Gastroesophageal sphincter (tissue), 4 donors: ENCODE data around the gene PAM16. TPM values are rescaled to one million over a fixed set of nuclear protein-coding genes. Genes with fewer than 3 reads are reported as not detected.
A peak's percentile ranks its signal among the peaks of the same experiment; 100 is the strongest.

Experiments
- ATAC-seq: fragments of 150-250 bp; one replicate; pipeline ENCODE4 v1.9.1; 2016; ENCODE audit warnings: mild to moderate bottlenecking, moderate library complexity
- H3K27ac ChIP-seq, 4 donors: fragments of 200-600 bp; sonication (generic) in 3 of 4; 1 replicate in 3 of 4; 2 replicates in 1 of 4; pipeline ENCODE4 v1.5.1; 2016 to 2019
- H3K27me3 ChIP-seq: fragments of 200-600 bp; sonication (generic); one replicate; pipeline ENCODE4 v1.5.1; 2019
- H3K36me3 ChIP-seq, 2 donors: fragments of 200-600 bp; sonication (generic); one replicate each; pipeline ENCODE4 v1.5.1; 2019; ENCODE audit warnings: control low read depth in 1 of 2
- H3K4me1 ChIP-seq, 3 donors: fragments of 200-600 bp; sonication (generic); 1 replicate in 2 of 3; 2 replicates in 1 of 3; pipeline ENCODE4 v1.5.1; 2016 to 2019; ENCODE audit warnings: control low read depth in 2 of 3
- H3K4me3 ChIP-seq, 2 donors: fragments of 200-600 bp; sonication (generic); one replicate each; pipeline ENCODE4 v1.5.1; 2019; ENCODE audit warnings: mild to moderate bottlenecking in 1 of 2, moderate library complexity in 1 of 2
- H3K9me3 ChIP-seq, 3 donors: fragments of 200-600 bp; sonication (generic); one replicate each; pipeline ENCODE4 v1.5.1; 2017 to 2019; ENCODE audit warnings: control low read depth in 2 of 3
- CTCF ChIP-seq, 4 experiments: fragments of 200-600 bp in 2 of 4; fragments of 450-650 bp in 2 of 4; sonication (generic) in 1 of 4; IDR thresholded peaks; one replicate each; pipeline ENCODE4 v1.5.1; 2017 to 2019; ENCODE audit warnings: antibody characterized with exemption in 4 of 4, mild to moderate bottlenecking in 2 of 4, moderate library complexity in 2 of 4
- EP300 ChIP-seq: sonication (generic); formaldehyde crosslinking; IDR thresholded peaks from one replicate; pipeline ENCODE4 v1.6.1; 2017; ENCODE audit warnings: antibody characterized with exemption, mild to moderate bottlenecking
- POLR2A ChIP-seq, 2 donors: fragments of 450-650 bp; IDR thresholded peaks; one replicate each; pipeline ENCODE4 v1.6.1; 2017; ENCODE audit warnings: antibody characterized with exemption in 2 of 2, mild to moderate bottlenecking in 2 of 2, moderate library complexity in 1 of 2
- POLR2AphosphoS5 ChIP-seq: sonication (generic); formaldehyde crosslinking; IDR thresholded peaks from one replicate; pipeline ENCODE4 v1.6.1; 2017; ENCODE audit warnings: antibody characterized with exemption
- WGBS, 2 donors: methylation state at CpG; one replicate each; pipeline ENCODE4 v1.1.5; 2018; ENCODE audit warnings: low coverage in 1 of 2; 5-methylcytosine and 5-hydroxymethylcytosine counted together
- total RNA-seq, 4 donors: library from RNA; depleted of rRNA; stranded (reverse); fragments of >200 nt; gene quantifications; one replicate each; pipeline ENCODE4 v1.1.0, GENCODE V29; 2016

The PAM16 gene
- total RNA-seq, 4 donors from 2014 or later, result 26.0 to 37.3 (median 34.7) TPM

DNA sequence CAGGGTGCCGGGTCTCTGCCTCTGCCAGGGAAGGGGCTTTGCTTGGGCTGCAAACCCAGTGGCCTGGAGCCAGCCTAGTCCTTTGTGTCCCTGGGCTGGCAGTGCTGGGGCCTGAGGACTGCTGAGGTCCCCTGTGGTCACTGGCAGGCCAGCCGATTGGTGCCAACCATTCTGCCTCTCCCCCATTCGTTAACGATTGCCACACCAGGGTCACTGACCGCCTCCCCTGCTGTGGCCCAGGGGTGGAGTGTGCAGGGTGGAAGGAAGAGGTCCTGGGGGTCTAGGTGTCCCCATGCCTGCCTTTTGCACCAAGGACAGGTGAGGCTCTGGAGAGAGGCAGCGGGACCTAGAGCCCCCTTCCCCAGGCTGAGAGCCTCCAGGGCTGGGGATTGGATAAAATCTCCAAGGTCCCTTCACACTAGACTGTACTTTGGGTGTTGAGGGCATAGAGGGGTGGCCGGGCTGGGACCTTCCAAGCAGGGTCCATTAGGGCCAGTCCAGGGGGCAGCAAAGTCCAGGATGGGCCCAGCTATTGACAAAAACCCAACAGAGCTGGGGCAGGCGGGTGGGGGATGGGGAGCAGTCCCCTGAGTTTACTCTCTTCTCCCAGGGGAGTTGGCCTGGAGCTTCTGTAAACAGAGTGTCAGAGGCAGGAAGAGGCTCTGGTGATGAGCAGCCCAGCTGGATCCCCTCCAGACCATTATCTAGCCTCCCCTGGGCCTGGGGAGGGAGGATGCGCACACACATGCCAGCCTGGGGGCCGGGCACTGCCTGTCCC is 21.6 kb upstream of the PAM16 start:
- peaks cover 3 to 84% (median 63%) of the 10 kb centered on the region in 3 donors for H3K4me1 ChIP-seq
- peak overlapping the region; percentile 50 to 83 for H3K4me3 ChIP-seq
- no peaks in the 10 kb centered on the region for H3K27me3 ChIP-seq
- H3K27ac ChIP-seq, result peak overlapping the region in 3 of 4 donors; percentile 88 to 91 (median 89)
- H3K9me3 ChIP-seq, result no peaks in the 10 kb centered on the region
- WGBS, 2 donors, result 80% methylated on average over 2 of the region's 10 CpGs; no CpG with 5 or more reads in 1 of the 2 donors
- no peaks in the 10 kb centered on the region for H3K36me3 ChIP-seq
- no peak for ATAC-seq
- no peak for TF ChIP-seq EP300
- no peak for TF ChIP-seq CTCF (IDR thresholded peaks at IDR 0.05)
- no peak for TF ChIP-seq POLR2AphosphoS5
- no peak for TF ChIP-seq POLR2A (IDR thresholded peaks at IDR 0.05)

- 10% methylated on average over 4 of the region's 43 CpGs; no CpG with 5 or more reads in 1 of the 2 donors for WGBS, 2 donors
- Histone ChIP-seq H3K9me3 (no peaks in the 10 kb centered on the region), H3K4me3 (peak overlapping the region; percentile 50 to 83), H3K36me3 (no peaks in the 10 kb centered on the region), H3K4me1 (peaks cover 3 to 77% (median 56%) of the 10 kb centered on the region in 3 donors), H3K27ac (peak overlapping the region; percentile 19 to 91 (median 88)), H3K27me3 (no peaks in the 10 kb centered on the region)
- peak; percentile 8 for ATAC-seq
- TF ChIP-seq CTCF (IDR thresholded peaks at IDR 0.05) (peak in 1 of 4 experiments; percentile 7), POLR2AphosphoS5 (no peak), EP300 (no peak), POLR2A (IDR thresholded peaks at IDR 0.05) (no peak)
Observed at GRCh38 chr16:4372001-4372577, 21.0 kb upstream of the PAM16 start.

- Histone ChIP-seq H3K27ac (peak within 1 kb of the TSS; percentile 19 to 91 (median 88)), H3K4me3 (peak within 1 kb of the TSS; percentile 50 to 83), H3K4me1 (peaks cover 2 to 71% (median 50%) of the 10 kb centered on the region in 3 donors), H3K9me3 (no peaks in the 10 kb centered on the region), H3K27me3 (no peaks in the 10 kb centered on the region), H3K36me3 (no peaks in the 10 kb centered on the region)
- ATAC-seq, result peak; percentile 76
- no peak for TF ChIP-seq CTCF (IDR thresholded peaks at IDR 0.05)
- peak; percentile 97 to 98 for TF ChIP-seq POLR2A (IDR thresholded peaks at IDR 0.05)
- no peak for TF ChIP-seq EP300
- TF ChIP-seq POLR2AphosphoS5, result peak; percentile 98
- WGBS, 2 donors, result 27% methylated on average over 2 of the region's 50 CpGs; no CpG with 5 or more reads in 1 of the 2 donors
Observed at GRCh38 chr16:4371357-4372000, 20.4 kb upstream of the PAM16 start, which contains the start of gene VASN. VASN (plus strand) TSS chr16:4371848; CDS start chr16:4380878, 9,030 bp downstream.

DNA sequence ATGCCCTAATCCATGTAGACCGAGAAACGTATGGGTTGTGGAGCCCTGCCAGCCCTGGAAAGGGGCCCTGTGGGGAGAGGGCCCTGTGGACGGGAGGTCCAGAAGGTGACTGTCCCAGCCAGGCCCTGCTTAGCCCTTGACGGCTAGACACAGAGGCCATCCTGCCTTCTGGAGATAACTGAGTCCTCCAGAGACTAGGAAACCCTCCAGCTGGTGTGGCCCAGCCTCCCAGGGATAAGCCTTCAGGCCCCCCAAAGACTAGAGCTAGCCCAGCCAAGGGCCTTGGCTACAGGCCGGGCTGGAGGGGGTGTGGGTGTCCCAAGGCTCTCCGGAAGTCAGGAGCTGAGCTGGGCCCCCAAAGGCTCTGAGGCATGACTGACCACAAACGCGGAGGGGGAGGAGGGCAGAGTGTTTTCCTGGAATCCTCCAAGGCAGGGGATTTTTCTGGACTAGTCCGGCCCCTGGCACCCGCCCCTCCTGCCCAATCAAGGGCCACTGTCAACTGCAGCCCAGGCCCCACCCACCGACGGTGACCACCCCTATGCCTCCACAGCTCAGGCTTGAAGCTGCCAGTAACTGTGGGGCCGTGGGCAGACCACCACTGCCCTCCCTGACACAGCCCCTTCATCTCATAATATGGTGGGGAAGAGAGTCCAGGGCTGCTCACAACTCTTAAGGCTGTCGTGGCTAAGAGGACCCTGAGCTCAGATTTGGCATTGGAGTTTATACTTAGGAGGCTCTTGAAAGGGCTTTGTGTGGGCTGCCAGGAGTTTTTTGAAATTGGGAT is 19.6 kb upstream of the PAM16 start:
- peak; percentile 20 for ATAC-seq
- WGBS, 2 donors, result 35% methylated on average over 5 of the region's 14 CpGs; no CpG with 5 or more reads in 1 of the 2 donors

More for the DNA sequence above, 19.6 kb upstream of the PAM16 start:
- H3K4me3 ChIP-seq, result peak overlapping the region in 1 of 2 donors; percentile 83
- H3K27ac ChIP-seq, result peak overlapping the region; percentile 19 to 91 (median 88)
- H3K9me3 ChIP-seq, result no peaks in the 10 kb centered on the region
- no peaks in the 10 kb centered on the region for H3K36me3 ChIP-seq
- H3K27me3 ChIP-seq, result no peaks in the 10 kb centered on the region
- H3K4me1 ChIP-seq, result peaks cover 0 to 64% (median 43%) of the 10 kb centered on the region in 3 donors
- TF ChIP-seq POLR2A (IDR thresholded peaks at IDR 0.05) (no peak), EP300 (no peak), CTCF (IDR thresholded peaks at IDR 0.05) (no peak), POLR2AphosphoS5 (peak; percentile 38)
